Pons (tissue), 1 donor: Measurements from ENCODE around the gene SLFN5.
"Not testable (repeated sequence)": the region's sequence is repeated elsewhere in the genome, so short reads cannot be mapped to it uniquely, and the experiment has no call there.

ENCODE experiments used
- DNase-seq: peaks from one replicate; pipeline ENCODE4 v3.0.0-alpha.2; 2016; ENCODE audit warnings: low spot score

SLFN5 gene

DNA sequence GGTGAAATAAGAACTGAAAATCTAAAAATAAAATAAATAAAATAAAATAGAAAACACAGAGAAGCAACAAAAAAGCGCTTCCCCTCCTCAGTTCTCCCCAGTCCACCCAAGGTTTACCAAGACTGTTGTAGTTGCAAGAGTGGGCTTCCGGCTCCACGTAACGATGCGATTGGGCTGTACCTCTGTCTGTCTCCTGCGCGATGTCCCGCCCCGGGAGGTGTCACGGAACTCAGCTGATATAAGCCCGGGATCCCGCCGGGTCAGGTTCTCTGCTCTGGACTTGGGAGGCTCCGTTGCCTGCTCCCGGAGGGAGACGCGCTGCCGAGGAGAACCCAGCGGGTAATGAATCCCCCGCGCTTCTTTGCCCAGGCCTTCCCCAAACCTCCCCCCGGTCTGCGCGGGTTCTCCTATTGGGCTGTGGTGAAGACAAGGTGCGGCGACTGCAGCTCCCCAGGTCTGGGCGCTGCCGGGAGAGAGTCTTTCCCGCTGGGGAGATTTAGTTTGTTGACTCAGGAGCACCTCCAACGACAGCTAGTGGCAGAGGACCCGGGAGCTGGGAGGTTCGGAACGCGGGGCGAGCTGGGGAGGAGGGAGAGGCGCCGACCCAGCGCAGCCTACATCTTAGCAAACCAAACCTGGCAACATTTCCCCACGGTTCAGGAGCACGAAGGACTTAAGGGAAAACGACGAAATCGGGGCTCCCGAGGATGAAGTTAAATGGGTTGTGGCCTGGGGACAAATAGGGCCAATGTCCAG lies at the start of gene SLFN5:
SLFN5 (plus strand) TSS at position 268 of the 756 bp plus-strand sequence. CDS start 15,619 bp downstream, outside the sequence.
- DNase-seq = peak; percentile 90

DNA sequence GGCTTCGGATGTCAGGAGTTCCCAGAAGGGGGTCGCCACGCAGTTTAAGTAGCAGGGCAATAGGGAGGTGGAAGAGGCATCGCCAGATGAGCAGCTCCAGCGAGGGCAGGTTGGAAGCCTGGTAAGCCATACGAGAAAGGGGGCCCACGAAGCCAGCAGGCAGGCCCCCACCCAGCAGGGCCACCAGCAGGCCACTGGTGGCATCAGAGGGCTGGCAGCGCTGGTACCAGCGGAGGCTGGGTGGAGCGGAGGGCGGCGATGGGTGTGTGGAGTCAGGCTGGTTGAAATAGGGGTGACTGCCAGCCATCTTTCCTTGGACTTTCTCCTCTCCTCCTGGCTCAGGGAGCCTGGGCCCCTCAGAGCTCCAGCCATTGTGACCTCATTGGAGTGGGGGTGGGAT lies 48.9 kb upstream of the SLFN5 start, which contains the start of gene SLC35G3:
SLC35G3 (minus strand) TSS at position 393 of the 400 bp plus-strand sequence; CDS start at position 307, 86 bp downstream.
- not testable (repeated sequence) for DNase-seq

DNA sequence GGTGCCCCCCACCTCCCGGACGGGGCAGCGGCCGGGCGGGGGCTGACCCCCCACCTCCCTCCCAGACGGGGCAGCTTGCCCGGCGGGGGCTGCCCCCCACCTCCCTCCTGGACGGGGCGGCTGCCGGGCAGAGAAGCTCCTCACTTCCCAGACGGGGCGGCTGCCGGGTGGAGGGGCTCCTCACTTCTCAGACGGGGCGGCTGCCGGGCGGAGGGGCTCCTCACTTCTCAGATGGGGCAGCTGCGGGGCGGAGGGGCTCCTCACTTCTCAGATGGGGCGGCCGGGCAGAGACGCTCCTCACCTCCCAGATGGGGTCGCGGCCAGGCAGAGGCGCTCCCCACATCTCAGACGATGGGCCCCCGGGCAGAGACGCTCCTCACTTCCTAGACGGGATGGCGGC lies 47.8 kb upstream of the SLFN5 start:
- not testable (repeated sequence) for DNase-seq

DNA sequence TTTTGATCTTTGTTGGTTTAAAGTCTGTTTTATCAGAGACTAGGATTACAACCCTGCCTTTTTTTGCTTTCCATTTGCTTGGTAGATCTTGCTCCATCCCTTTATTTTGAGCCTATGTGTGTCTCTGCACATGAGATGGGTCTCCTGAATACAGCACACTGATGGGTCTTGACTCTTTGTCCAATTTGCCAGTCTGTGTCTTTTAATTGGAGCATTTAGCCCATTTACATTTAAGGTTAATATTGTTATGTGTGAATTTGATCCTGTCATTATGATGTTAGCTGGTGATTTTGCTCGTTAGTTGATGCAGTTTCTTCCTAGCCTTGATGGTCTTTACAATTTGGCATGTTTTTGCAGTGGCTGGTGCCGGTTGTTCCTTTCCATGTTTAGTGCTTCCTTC lies 40.3 kb upstream of the SLFN5 start:
- not testable (repeated sequence) for DNase-seq

DNA sequence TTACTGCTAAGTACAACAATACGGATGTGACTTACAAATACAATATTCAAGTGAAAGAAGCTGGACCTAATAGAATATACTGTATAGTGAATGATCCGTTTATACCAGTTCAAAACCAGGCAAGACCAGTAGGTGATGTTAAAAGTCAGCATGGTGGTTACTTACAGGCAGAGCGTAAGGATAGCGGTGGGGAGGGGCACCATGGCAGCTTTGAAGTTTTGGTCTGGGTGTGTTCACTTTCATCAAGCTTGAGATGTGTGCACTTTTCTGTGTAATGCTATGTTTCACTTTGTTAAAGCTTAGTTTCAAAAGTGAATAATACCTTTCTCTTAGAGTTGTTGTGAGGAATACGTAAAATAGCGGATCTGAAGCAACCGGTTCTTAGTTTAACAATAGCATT lies 32.1 kb upstream of the SLFN5 start:
- DNase-seq = no peak

DNA sequence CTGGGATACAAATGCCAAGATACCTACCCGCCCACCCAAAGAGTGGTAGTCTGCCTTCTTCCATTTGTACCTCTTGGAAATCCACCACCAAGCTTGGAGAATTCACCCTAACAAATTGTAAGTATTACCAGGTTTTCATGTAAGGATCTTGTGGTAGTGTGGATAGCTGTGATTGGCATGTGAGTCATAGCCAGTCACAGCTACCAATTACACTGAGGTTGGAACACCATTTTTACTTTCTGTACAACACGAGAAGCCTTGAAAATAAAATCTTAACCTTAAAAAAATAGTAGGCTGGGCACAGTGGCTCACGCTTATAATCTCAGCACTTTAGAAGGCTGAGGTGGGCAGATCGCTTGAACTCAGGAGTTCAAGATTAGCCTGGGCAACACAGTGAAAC lies 30.2 kb upstream of the SLFN5 start:
- DNase-seq = no peak

DNA sequence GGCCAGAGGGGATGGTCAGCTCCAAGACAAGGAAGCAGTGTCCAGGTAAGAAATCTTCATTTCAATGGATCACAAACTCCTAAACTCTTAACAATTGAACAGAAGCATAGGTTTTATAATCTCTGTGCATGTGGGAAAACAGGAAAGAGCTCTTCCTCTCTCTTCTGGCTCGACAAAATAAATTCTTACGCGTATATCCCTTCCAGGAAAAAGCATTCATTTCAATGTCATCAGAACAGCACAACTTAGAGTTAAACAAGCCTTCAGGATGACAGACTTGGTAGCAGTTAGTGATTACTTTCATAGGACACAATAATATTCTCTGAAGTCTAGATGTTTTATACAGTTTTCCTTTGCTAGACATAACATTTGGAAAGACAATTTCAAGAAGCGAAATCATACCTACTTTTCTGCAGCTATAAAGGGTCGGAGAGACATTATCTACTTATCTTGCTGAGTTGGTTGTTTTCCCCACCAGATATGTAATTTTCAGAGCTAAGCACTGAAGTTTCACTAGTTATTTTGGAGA lies 29.4 kb upstream of the SLFN5 start:
- DNase-seq = no peak

DNA sequence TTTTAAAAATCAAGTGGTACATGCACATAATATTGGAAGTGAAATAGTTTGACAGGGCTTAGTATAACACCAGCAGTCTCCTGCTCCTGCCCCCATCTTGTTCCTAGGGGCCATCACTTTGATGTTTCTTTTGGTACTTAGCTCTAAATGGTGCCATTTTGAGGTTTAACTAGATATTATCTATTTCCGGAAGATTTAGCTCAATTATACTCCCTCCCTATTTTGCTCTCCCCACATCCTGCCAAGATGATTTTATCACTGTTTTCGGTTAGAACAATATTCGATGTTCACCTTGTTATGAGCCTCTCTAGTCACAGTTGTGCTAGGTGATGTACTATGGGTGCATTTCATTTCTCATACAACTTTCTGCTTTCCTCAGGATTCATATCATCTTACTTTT lies 28.7 kb upstream of the SLFN5 start:
- no peak for DNase-seq

DNA sequence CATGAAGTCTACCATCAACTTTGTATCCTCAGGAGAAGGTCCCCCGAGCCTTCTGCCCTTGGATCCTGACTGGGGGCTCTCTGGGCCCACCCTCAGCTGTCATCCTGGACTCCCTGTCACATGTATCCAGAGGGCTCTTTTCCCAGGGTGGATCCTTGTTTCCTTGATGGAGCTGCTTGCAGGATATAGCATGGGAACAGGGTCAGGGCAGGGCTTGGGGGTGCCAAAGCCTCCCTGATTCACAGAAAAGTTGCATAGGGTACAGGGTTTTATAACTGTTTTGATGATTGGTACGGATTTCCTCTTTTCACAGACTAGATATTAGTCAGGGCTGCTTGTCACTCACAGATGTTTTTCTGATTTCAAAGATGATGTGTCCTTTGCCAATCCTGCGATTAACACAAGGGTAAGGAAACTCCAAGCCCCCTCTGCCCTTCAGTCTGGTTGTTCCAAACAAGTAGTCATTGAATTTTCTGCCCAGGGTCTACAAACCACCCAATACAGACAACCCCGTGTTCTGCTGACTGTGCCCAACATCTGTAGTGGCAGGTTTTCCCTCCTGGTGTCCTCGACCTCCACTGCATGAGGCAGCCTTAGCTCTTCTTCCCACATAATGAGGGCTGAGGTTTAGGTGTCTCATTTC lies 28.1 kb upstream of the SLFN5 start:
- DNase-seq = no peak

DNA sequence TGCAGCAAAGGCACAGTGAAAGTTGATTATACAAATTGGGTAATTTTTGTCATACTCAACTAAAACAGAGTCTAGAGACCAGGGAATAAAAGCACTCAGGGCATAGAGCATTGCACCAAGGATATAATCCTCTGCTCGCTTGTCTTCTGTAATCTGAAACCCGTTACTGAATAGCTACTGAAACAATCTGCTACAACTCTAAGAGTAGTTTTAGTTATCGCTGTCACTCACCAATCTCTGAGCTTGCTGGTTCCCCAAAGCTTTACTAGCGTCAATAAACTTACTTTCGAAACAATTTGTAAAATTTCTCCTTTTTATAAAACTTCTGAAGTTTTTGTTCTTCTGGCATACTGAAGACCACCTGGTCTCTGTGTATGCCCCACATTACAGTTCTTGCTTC lies 25.8 kb upstream of the SLFN5 start:
- DNase-seq = no peak

DNA sequence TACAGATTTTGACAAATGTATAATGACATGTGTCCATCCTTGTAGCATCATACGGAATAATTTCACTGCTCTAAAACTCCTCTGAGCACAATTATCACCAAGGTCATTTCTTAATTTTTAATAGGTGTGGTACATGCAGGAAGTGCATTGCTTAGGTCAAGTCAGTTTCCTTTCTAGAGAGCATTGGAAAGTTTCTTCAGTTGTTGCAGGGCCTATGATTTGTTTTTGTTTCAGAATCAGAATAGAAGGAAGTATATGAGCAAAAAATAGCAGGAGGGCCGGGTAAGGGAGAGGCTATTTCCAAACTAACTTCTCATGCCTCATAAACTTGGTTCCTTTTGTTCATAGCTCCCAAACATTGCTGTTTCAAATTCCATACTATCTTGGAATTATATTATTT lies 24.0 kb upstream of the SLFN5 start:
- peak; percentile 7 for DNase-seq

DNA sequence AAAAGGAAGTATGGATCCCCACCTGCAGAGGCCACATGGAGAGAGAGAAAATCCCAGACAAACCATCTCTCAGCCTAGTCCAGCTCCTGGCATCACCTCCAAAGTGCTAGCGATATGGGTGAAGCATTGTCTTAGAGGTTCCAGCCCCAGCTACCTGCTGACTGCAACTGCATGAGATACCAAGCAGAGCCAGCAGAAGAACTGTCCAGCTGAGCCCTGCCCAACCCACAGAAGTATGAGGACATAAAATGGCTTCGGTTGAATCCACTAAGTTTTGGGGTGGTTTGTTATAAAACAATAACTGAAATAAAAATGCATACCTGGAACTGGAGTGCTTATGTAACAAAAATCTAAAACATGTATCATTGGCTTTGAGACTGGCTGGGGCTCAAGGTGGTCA lies 20.4 kb upstream of the SLFN5 start:
- DNase-seq = no peak

DNA sequence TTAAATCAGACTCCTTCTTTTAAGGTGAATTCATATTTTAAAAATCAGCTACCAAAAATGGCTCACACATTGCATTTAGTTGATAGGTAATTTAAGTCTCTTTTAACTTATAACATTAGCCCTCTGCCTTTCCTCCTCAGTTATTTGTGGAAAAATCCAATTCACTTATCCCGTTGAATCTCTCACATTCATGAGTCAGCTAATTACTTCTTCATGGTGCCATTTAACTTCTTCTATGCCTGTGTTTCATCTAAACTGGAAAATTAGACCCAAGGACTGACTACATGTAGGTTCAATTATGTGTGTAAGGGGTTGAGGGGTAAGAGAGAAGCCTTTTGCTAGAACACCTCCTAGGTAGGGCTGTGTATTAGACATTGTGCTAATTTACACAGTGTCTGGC lies 18.4 kb upstream of the SLFN5 start:
- DNase-seq = no peak

DNA sequence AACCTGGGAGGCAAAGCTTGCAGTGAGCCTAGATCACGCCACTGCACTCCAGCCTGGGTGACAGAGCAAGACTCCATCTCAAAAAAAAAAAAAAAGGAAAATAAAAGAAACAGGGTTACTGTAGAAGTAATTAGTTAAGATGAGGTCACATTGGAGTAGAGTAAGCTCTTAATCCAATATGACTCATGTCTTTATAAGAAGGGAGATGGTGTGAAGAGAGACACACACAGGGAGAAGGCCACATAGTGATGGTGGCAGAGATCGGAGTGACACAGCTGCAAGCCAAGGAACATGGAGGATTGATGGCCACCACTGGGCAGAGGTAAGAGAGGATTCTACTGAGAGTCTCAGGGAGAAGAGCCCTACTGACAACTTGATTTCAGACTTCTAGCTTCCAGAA lies 15.3 kb upstream of the SLFN5 start:
- DNase-seq = no peak

DNA sequence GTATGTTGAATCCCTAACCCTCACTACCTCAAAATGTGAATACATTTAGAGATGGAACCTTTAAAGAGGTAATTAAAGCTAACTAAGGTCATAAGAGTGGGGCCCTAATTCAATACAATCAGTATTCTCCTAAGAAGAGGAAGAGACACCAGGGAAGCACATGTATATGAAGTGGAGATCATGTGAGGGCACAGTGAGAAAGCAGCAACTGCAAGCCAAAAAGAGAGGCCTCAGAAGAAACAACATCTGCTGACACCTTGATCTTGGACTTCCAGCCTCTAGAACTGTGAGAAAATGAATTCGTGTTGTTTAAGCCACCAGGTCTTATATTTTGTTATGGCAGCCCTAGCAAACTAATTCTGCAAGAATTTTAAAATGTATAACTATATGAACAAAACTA lies 13.2 kb upstream of the SLFN5 start:
- no peak for DNase-seq

DNA sequence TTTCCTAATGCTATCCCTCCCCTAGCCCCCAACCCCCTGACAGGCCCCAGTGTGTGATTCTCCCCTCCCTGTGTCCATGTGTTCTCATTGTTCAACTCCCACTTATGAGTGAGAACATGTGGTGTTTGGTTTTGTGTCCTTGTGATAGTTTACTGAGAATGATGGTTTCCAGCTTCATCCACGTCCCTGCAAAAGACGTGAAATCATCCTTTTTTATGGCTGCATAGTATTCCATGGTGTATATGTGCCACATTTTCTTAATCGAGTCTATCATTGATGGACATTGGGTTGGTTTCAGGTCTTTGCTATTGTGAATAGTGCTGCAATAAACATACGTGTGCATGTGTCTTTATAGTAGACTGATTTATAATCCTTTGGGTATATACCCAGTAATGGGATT lies 8.6 kb upstream of the SLFN5 start:
- DNase-seq = not testable (repeated sequence)

DNA sequence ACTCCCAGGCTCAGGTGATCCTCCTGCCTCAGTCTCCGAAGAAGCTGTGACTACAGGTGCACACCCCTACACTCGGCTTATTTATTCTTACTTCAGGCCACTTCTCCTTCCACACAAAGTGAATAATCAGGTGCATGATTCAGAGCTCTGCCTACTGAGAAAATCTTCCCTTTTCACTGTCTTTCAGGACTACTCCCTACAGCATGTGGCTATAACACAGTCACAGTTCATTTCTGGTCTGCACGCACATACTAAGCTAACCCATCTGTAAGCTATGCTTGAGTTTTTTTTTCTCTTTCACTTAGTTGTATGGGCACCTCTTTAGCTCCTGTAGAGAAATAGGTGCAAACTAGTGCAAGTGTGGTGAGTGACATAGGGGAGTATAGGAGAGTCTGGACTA lies 7.6 kb upstream of the SLFN5 start:
- DNase-seq = no peak

DNA sequence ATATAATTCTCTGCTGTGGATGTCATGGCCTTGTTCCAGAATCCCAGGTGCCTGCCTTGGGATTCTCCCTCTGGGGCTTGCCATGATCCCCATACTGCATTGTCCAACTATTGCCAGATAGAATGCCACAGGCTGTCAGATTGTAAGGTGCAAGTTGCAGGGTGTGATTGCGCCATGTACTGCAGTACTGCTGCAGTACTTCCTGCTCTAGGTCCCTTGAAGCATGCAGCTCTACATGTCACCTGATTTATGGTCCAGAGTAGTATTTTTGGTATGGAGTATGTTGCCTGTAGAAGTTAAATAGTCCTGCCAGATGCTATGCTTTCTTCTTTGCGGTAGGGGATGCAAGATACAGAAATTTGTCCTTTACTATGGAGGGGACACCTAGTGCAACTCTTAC lies 7.0 kb upstream of the SLFN5 start:
- DNase-seq = no peak

DNA sequence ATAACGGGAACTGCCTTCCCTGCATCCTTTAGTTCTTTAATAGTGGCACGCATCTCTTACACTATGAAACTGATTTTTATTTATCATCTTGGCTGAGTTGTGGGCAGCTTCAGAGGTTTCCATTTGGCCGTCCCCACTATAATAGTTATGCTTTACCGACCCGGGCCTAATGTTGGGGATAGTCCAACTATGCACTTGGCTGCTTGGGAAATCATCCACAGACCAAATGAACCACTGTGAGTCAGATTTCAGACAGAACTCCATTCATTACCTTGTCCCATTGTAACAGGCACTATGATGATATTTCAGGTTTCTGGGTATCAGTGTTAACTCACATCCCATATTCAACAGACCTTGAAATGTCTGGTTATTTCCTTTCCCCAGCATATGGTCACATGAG lies 6.1 kb upstream of the SLFN5 start:
- no peak for DNase-seq

DNA sequence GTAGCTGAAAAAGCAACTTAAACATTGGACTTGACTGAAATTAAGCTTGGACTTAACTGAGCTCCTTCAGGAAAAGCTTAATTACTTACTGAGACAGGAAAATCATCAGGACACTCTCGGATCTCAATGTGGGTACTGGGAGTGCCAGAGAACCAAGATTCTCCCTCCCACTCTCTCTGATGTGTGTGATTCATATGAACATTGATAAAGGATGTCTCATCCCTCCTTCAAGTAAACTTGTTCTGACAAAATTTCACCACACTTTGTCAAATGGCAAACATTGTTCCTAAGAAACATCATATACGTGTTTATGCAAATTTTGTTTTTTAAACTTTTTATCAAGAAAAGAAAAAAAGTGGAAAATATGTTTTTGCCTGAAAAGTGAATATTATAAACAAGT lies 4.1 kb upstream of the SLFN5 start:
- no peak for DNase-seq

DNA sequence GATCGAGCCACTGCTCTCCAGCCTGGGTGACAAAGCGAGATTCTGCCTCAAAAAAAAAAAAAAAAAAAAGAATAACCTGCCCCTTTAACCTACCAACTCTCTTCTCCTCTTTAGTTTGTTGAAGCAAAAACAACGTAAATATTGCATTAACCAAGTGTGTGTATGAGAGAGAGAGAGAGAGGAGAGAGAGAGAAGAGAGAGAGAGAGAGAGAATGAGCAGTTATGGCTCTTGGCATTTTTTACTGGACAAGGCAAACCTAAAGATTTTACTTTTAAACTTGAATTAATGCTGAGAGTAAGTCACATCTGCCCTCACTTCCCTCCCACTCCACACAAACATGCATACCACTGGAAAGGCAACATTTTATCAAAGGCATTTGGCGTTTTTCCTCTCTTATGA lies 3.0 kb upstream of the SLFN5 start:
- DNase-seq = no peak

DNA sequence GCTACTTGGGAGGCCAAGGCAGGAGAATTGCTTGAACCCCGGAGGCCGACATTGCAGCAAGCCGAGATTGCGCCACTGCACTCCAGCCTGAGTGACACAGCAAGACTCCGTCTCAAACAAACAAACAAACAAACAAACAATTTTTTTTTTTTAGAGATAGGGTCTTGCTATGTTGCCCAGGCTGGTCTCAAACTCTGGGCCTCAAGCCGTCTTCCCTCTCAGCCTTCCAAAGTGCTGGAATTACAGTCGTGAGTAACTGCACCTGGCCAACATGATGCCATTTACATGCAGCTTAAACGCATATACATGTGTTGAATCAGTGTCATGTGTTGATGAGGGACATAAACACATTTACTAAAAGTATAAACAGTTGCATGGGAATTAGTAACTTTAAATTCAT lies 2.0 kb upstream of the SLFN5 start:
- DNase-seq = no peak

DNA sequence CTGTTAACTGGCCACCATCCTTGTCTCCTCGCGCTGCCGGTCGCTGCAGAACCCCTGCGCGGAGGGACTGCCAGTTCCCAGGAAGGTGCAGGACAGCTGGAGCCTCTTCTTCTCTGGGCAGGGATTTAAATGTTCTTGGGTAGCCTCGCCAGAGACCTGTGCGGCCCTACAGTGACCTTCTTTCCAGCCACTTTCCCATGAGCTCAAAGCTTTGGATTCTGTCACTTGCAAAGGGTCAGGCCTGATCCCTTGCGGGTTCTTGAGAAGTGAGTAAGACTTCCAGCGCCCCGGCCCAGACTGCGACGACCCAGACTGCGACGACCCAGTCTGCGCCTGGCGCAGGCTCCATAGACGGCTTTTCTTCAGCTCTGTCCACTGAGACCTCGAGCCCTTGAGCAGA lies 1.4 kb upstream of the SLFN5 start:
- no peak for DNase-seq
